Activated naive CD8-positive, alpha-beta T cell treated with anti-CD3 and anti-CD28 coated beads, Interleukin-2, amount 10 ng/mL, durations not matched to agents 7 days and 5 days (primary cell): Measurements from ENCODE around the gene ZNF345. TPM values are rescaled to one million over a fixed set of nuclear protein-coding genes. Genes with fewer than 3 reads are reported as not detected.

Experiments
- ATAC-seq: fragments of 150-1000 bp; cut with Tn5 transposase; one replicate; pipeline ENCODE4 v1.10.0; 2021; ENCODE audit warnings: low read depth, moderate library complexity
- POLR2A ChIA-PET: fragments of 350-600 bp; sonication (Branson Sonifier 250); formaldehyde crosslinking; loops from one replicate; lab custom pipeline; 2021; ENCODE audit warnings: antibody characterized with exemption; lab: Charles Lee
- DNase-seq: peaks from one replicate; pipeline ENCODE4 v3.0.0; 2021
- H3K27ac Mint-ChIP-seq: one replicate; pipeline ENCODE4 v1.8.0; 2022; ENCODE audit warnings: mild to moderate bottlenecking, mixed read lengths
- H3K27me3 Mint-ChIP-seq: one replicate; pipeline ENCODE4 v1.8.0; 2022; ENCODE audit warnings: mild to moderate bottlenecking, moderate library complexity, mixed read lengths
- H3K36me3 Mint-ChIP-seq: one replicate; pipeline ENCODE4 v1.8.0; 2021; ENCODE audit warnings: mild to moderate bottlenecking, mixed read lengths
- H3K4me1 Mint-ChIP-seq: one replicate; pipeline ENCODE4 v1.8.0; 2021; ENCODE audit warnings: mixed read lengths
- H3K4me3 Mint-ChIP-seq: one replicate; pipeline ENCODE4 v1.8.0; 2022; ENCODE audit warnings: mild to moderate bottlenecking, moderate library complexity, mixed read lengths
- H3K9me3 Mint-ChIP-seq: one replicate; pipeline ENCODE4 v1.8.0; 2021; ENCODE audit warnings: mixed read lengths
- total RNA-seq, 2 experiments: library from RNA; stranded (reverse); gene quantifications; one replicate each; pipeline ENCODE4 v1.2.3, GENCODE V29; 2021

Gene ZNF345
- 10 to 100 TPM; 10.0 to 11.0 TPM for total RNA-seq

GRCh38 chr19:36850559-36851442 is at the start of gene ZNF345:
TSS of gene ZNF345 (plus strand) at chr19:36850876. CDS start at chr19:36876831, 25,955 bp downstream.
- peaks cover 50% of the 10 kb centered on the region for H3K36me3 Mint-ChIP-seq
- POLR2A ChIA-PET, result interaction anchor here (0.5 to 3.8 kb wide), 22 partner anchors 9 to 929 kb away, joined by 3 to 75 read pairs (median 7); partner anchors contain the start of genes ZFP14, ZNF260, ZNF382 and ZNF383
- H3K27ac Mint-ChIP-seq, result no peak within 1 kb of the TSS
- H3K4me3 Mint-ChIP-seq, result no peak within 1 kb of the TSS
- no peaks in the 10 kb centered on the region for H3K27me3 Mint-ChIP-seq
- ATAC-seq, result peak; percentile 80
- peaks cover 12% of the 10 kb centered on the region for H3K9me3 Mint-ChIP-seq
- peak; percentile 80 for DNase-seq
- H3K4me1 Mint-ChIP-seq, result peaks cover 6% of the 10 kb centered on the region

GRCh38 chr19:36805364-36805763 is 45.3 kb upstream of the ZNF345 start:
- ATAC-seq (no peak), DNase-seq (no peak)
- H3K36me3 Mint-ChIP-seq, result peaks cover 57% of the 10 kb centered on the region
- no peaks in the 10 kb centered on the region for H3K27me3 Mint-ChIP-seq
- H3K9me3 Mint-ChIP-seq, result peaks cover 23% of the 10 kb centered on the region
- H3K27ac Mint-ChIP-seq, result no peak overlapping the region
- H3K4me3 Mint-ChIP-seq, result no peak overlapping the region
- POLR2A ChIA-PET, result no interaction called here
- H3K4me1 Mint-ChIP-seq, result no peaks in the 10 kb centered on the region

GRCh38 chr19:36807029-36807428 is 43.6 kb upstream of the ZNF345 start:
- Mint-ChIP-seq H3K27ac (no peak overlapping the region), H3K4me3 (no peak overlapping the region), H3K36me3 (peaks cover 57% of the 10 kb centered on the region), H3K9me3 (peaks cover 21% of the 10 kb centered on the region), H3K4me1 (no peaks in the 10 kb centered on the region), H3K27me3 (no peaks in the 10 kb centered on the region)
- ATAC-seq (no peak), DNase-seq (no peak)
- POLR2A ChIA-PET, result no interaction called here

GRCh38 chr19:36819130-36819630 is 31.5 kb upstream of the ZNF345 start:
- POLR2A ChIA-PET, result no interaction called here
- no peaks in the 10 kb centered on the region for H3K27me3 Mint-ChIP-seq
- peaks cover 23% of the 10 kb centered on the region for H3K9me3 Mint-ChIP-seq

GRCh38 chr19:36821758-36822157 is 28.9 kb upstream of the ZNF345 start:
- no peaks in the 10 kb centered on the region for H3K4me1 Mint-ChIP-seq
- ATAC-seq, result no peak
- no peak overlapping the region for H3K27ac Mint-ChIP-seq
- POLR2A ChIA-PET, result no interaction called here
- H3K4me3 Mint-ChIP-seq, result no peak overlapping the region
- H3K36me3 Mint-ChIP-seq, result peaks cover 84% of the 10 kb centered on the region
- no peak for DNase-seq
- no peaks in the 10 kb centered on the region for H3K27me3 Mint-ChIP-seq
- peaks cover 38% of the 10 kb centered on the region for H3K9me3 Mint-ChIP-seq

More at GRCh38 chr19:36819130-36819630, 31.5 kb upstream of the ZNF345 start:
- no peak overlapping the region for H3K27ac Mint-ChIP-seq
- no peak for ATAC-seq
- no peaks in the 10 kb centered on the region for H3K4me1 Mint-ChIP-seq
- no peak for DNase-seq
- H3K4me3 Mint-ChIP-seq, result no peak overlapping the region
- peaks cover 73% of the 10 kb centered on the region for H3K36me3 Mint-ChIP-seq

- Mint-ChIP-seq H3K36me3 (peaks cover 74% of the 10 kb centered on the region), H3K27ac (no peak overlapping the region), H3K4me1 (no peaks in the 10 kb centered on the region), H3K27me3 (no peaks in the 10 kb centered on the region), H3K9me3 (peaks cover 37% of the 10 kb centered on the region), H3K4me3 (no peak overlapping the region)
- DNase-seq (no peak), ATAC-seq (no peak)
- POLR2A ChIA-PET, result interaction anchor here (0.6 to 0.7 kb wide), 2 partner anchors 18 to 824 kb away, joined by 3 to 5 read pairs; no protein-coding TSS in a partner anchor
Observed at GRCh38 chr19:36833430-36833829, 17.2 kb upstream of the ZNF345 start.

- POLR2A ChIA-PET, result interaction anchor here (0.6 to 3.7 kb wide), 9 partner anchors 12 to 380 kb away, joined by 3 to 75 read pairs (median 5); partner anchors contain the start of genes ZNF345, ZNF383, ZNF529 and ZNF566
- Mint-ChIP-seq H3K27ac (no peak overlapping the region), H3K4me3 (no peak overlapping the region), H3K4me1 (peaks cover 2% of the 10 kb centered on the region), H3K36me3 (peaks cover 64% of the 10 kb centered on the region), H3K27me3 (no peaks in the 10 kb centered on the region), H3K9me3 (peaks cover 23% of the 10 kb centered on the region)
- ATAC-seq (no peak), DNase-seq (no peak)
Observed at GRCh38 chr19:36837176-36837905, 13.3 kb upstream of the ZNF345 start.

- Mint-ChIP-seq H3K4me3 (no peak within 1 kb of the TSS), H3K4me1 (peaks cover 2% of the 10 kb centered on the region)
Observed at GRCh38 chr19:36837906-36838783, 12.5 kb upstream of the ZNF345 start, which contains the start of gene ZNF790. TSS of gene ZNF790 (minus strand) at chr19:36838387. CDS start at chr19:36825619, 12,768 bp downstream.

GRCh38 chr19:36838784-36839324 is 11.8 kb upstream of the ZNF345 start:
- Mint-ChIP-seq H3K27ac (peak overlapping the region; percentile 57), H3K9me3 (peaks cover 24% of the 10 kb centered on the region), H3K4me1 (peaks cover 2% of the 10 kb centered on the region), H3K4me3 (no peak overlapping the region), H3K36me3 (peaks cover 61% of the 10 kb centered on the region), H3K27me3 (no peaks in the 10 kb centered on the region)
- ATAC-seq (no peak), DNase-seq (no peak)
- POLR2A ChIA-PET, result interaction anchor here (0.8 to 3.7 kb wide), 6 partner anchors 11 to 379 kb away, joined by 3 to 75 read pairs (median 6); partner anchors contain the start of genes ZNF345, ZNF383, ZNF420 and ZNF529

More at GRCh38 chr19:36837906-36838783, 12.5 kb upstream of the ZNF345 start, which contains the start of gene ZNF790:
- POLR2A ChIA-PET, result interaction anchor here (0.6 to 3.7 kb wide), 10 partner anchors 11 to 379 kb away, joined by 3 to 75 read pairs (median 5); partner anchors contain the start of genes ZNF345, ZNF383, ZNF420 and ZNF529
- H3K9me3 Mint-ChIP-seq, result peaks cover 23% of the 10 kb centered on the region
- peaks cover 62% of the 10 kb centered on the region for H3K36me3 Mint-ChIP-seq
- DNase-seq (peak; percentile 82), ATAC-seq (peak; percentile 90)
- H3K27ac Mint-ChIP-seq, result peak within 1 kb of the TSS; percentile 57
- H3K27me3 Mint-ChIP-seq, result no peaks in the 10 kb centered on the region

GRCh38 chr19:36847968-36848367 is 2.7 kb upstream of the ZNF345 start:
- DNase-seq (no peak), ATAC-seq (no peak)
- H3K4me3 Mint-ChIP-seq, result no peak overlapping the region
- H3K36me3 Mint-ChIP-seq, result peaks cover 51% of the 10 kb centered on the region
- H3K27me3 Mint-ChIP-seq, result no peaks in the 10 kb centered on the region
- H3K9me3 Mint-ChIP-seq, result peaks cover 15% of the 10 kb centered on the region
- no peak overlapping the region for H3K27ac Mint-ChIP-seq
- H3K4me1 Mint-ChIP-seq, result peaks cover 6% of the 10 kb centered on the region
- POLR2A ChIA-PET, result interaction anchor here (3.8 kb wide), 1 partner anchor 9 kb away, joined by 75 read pairs; the partner anchor contains the start of gene ZNF790

- Mint-ChIP-seq H3K36me3 (peaks cover 53% of the 10 kb centered on the region), H3K4me3 (no peak overlapping the region), H3K4me1 (peaks cover 6% of the 10 kb centered on the region), H3K27me3 (no peaks in the 10 kb centered on the region), H3K9me3 (peaks cover 13% of the 10 kb centered on the region), H3K27ac (no peak overlapping the region)
- DNase-seq (peak; percentile 86), ATAC-seq (peak; percentile 87)
- POLR2A ChIA-PET, result interaction anchor here (0.6 to 3.8 kb wide), 24 partner anchors 8 to 930 kb away, joined by 3 to 75 read pairs (median 7); partner anchors contain the start of genes ZFP14, ZNF260, ZNF382 and ZNF383
Observed at GRCh38 chr19:36849701-36850558, 746 bp upstream of the ZNF345 start.
